Measurements from ENCODE around the gene TRPM2. TPM values are rescaled to one million over a fixed set of nuclear protein-coding genes. Genes with fewer than 3 reads are reported as not detected.

Gene TRPM2
- total and polyA plus RNA-seq, 5 donors, result 0.61 to 1.7 (median 1.2) TPM

GRCh38 chr21:44439211-44439600 lies 85.8 kb downstream of the TRPM2 start:
- no peaks in the 10 kb centered on the region for H3K9me3 ChIP-seq (ENCODE audit: control insufficient read depth, low read length)
- H3K27me3 ChIP-seq (ENCODE audit: control insufficient read depth, insufficient read depth), result no peaks in the 10 kb centered on the region
- H3K4me3 ChIP-seq (ENCODE audit: low read length), result no peak overlapping the region
- no peaks in the 10 kb centered on the region for H3K4me1 ChIP-seq (ENCODE audit: control insufficient read depth, insufficient read depth, low read length)
- no peak overlapping the region for H3K27ac ChIP-seq (ENCODE audit: low read length)
- WGBS, result 85% methylated on average over 11 of the region's 11 CpGs
- ATAC-seq (no peak), DNase-seq (peak in 1 of 3 donors; percentile 19)
- intact Hi-C loops (cut with DNase I), result no loop called here

GRCh38 chr21:44440241-44441040 lies 87.0 kb downstream of the TRPM2 start:
- Histone ChIP-seq H3K27me3 (ENCODE audit: control insufficient read depth, insufficient read depth) (no peaks in the 10 kb centered on the region), H3K27ac (ENCODE audit: low read length) (no peak overlapping the region), H3K4me1 (ENCODE audit: control insufficient read depth, insufficient read depth, low read length) (no peaks in the 10 kb centered on the region), H3K9me3 (ENCODE audit: control insufficient read depth, low read length) (no peaks in the 10 kb centered on the region), H3K4me3 (ENCODE audit: low read length) (no peak overlapping the region)
- WGBS, result 83% methylated on average over 32 of the region's 33 CpGs
- ATAC-seq (no peak), DNase-seq (peak in 2 of 3 donors; percentile 41 to 54)
- intact Hi-C loops (cut with DNase I), result no loop called here

- Histone ChIP-seq H3K4me3 (ENCODE audit: low read length) (no peak overlapping the region), H3K4me1 (ENCODE audit: control insufficient read depth, insufficient read depth, low read length) (no peaks in the 10 kb centered on the region), H3K27me3 (ENCODE audit: control insufficient read depth, insufficient read depth) (no peaks in the 10 kb centered on the region), H3K27ac (ENCODE audit: low read length) (no peak overlapping the region), H3K9me3 (ENCODE audit: control insufficient read depth, low read length) (no peaks in the 10 kb centered on the region)
- peak in 2 of 3 donors; percentile 37 to 43 for DNase-seq
- intact Hi-C loops (cut with DNase I), result no loop called here
- WGBS, result 80% methylated on average over 10 of the region's 10 CpGs
- no peak for ATAC-seq
Observed at GRCh38 chr21:44441041-44441400, 87.6 kb downstream of the TRPM2 start.

- Histone ChIP-seq H3K9me3 (ENCODE audit: control insufficient read depth, low read length) (no peaks in the 10 kb centered on the region), H3K4me1 (ENCODE audit: control insufficient read depth, insufficient read depth, low read length) (no peaks in the 10 kb centered on the region), H3K27ac (ENCODE audit: low read length) (no peak overlapping the region), H3K27me3 (ENCODE audit: control insufficient read depth, insufficient read depth) (no peaks in the 10 kb centered on the region), H3K4me3 (ENCODE audit: low read length) (no peak overlapping the region)
- DNase-seq (peak in 2 of 3 donors; percentile 26 to 55), ATAC-seq (no peak)
- WGBS, result 82% methylated on average over 20 of the region's 20 CpGs
- intact Hi-C loops (cut with DNase I), result no loop called here
Observed at GRCh38 chr21:44441581-44442265, 88.3 kb downstream of the TRPM2 start.

- intact Hi-C loops (cut with DNase I), result no loop called here
- DNase-seq, result peak in 2 of 3 donors; percentile 20 to 41
Observed at GRCh38 chr21:44442266-44443125, 89.1 kb downstream of the TRPM2 start.

GRCh38 chr21:44443291-44443890 lies 90.0 kb downstream of the TRPM2 start:
- Histone ChIP-seq H3K4me1 (ENCODE audit: control insufficient read depth, insufficient read depth, low read length) (no peaks in the 10 kb centered on the region), H3K27me3 (ENCODE audit: control insufficient read depth, insufficient read depth) (no peaks in the 10 kb centered on the region), H3K4me3 (ENCODE audit: low read length) (no peak overlapping the region), H3K9me3 (ENCODE audit: control insufficient read depth, low read length) (no peaks in the 10 kb centered on the region), H3K27ac (ENCODE audit: low read length) (no peak overlapping the region)
- ATAC-seq (no peak), DNase-seq (peak in 1 of 3 donors; percentile 12)
- 72% methylated on average over 17 of the region's 17 CpGs for WGBS
- intact Hi-C loops (cut with DNase I), result no loop called here

More at GRCh38 chr21:44442266-44443125, 89.1 kb downstream of the TRPM2 start:
- Histone ChIP-seq H3K4me1 (ENCODE audit: control insufficient read depth, insufficient read depth, low read length) (no peaks in the 10 kb centered on the region), H3K27ac (ENCODE audit: low read length) (no peak overlapping the region), H3K27me3 (ENCODE audit: control insufficient read depth, insufficient read depth) (no peaks in the 10 kb centered on the region), H3K4me3 (ENCODE audit: low read length) (no peak overlapping the region), H3K9me3 (ENCODE audit: control insufficient read depth, low read length) (no peaks in the 10 kb centered on the region)
- WGBS, result 66% methylated on average over 19 of the region's 19 CpGs
- ATAC-seq, result no peak

- intact Hi-C loops (cut with DNase I), result no loop called here
- Histone ChIP-seq H3K4me1 (ENCODE audit: control insufficient read depth, insufficient read depth, low read length) (no peaks in the 10 kb centered on the region), H3K9me3 (ENCODE audit: control insufficient read depth, low read length) (no peaks in the 10 kb centered on the region), H3K4me3 (ENCODE audit: low read length) (no peak overlapping the region), H3K27ac (ENCODE audit: low read length) (no peak overlapping the region), H3K27me3 (ENCODE audit: control insufficient read depth, insufficient read depth) (no peaks in the 10 kb centered on the region)
- peak in 2 of 3 donors; percentile 35 to 43 for DNase-seq
- 84% methylated on average over 12 of the region's 12 CpGs for WGBS
- no peak for ATAC-seq
Observed at GRCh38 chr21:44443891-44444285, 90.5 kb downstream of the TRPM2 start.

- ATAC-seq (no peak), DNase-seq (peak in 2 of 3 donors; percentile 19 to 39)
- Histone ChIP-seq H3K27ac (ENCODE audit: low read length) (no peak overlapping the region), H3K9me3 (ENCODE audit: control insufficient read depth, low read length) (no peaks in the 10 kb centered on the region), H3K4me3 (ENCODE audit: low read length) (no peak overlapping the region), H3K4me1 (ENCODE audit: control insufficient read depth, insufficient read depth, low read length) (no peaks in the 10 kb centered on the region), H3K27me3 (ENCODE audit: control insufficient read depth, insufficient read depth) (no peaks in the 10 kb centered on the region)
- intact Hi-C loops (cut with DNase I), result no loop called here
- WGBS, result 73% methylated on average over 21 of the region's 21 CpGs
Observed at GRCh38 chr21:44444286-44444931, 91.0 kb downstream of the TRPM2 start.

GRCh38 chr21:44445145-44445812 lies 91.9 kb downstream of the TRPM2 start:
- intact Hi-C loops (cut with DNase I), result no loop called here

GRCh38 chr21:44448651-44449131 lies 95.3 kb downstream of the TRPM2 start:
- Histone ChIP-seq H3K4me3 (ENCODE audit: low read length) (no peak overlapping the region), H3K27me3 (ENCODE audit: control insufficient read depth, insufficient read depth) (no peaks in the 10 kb centered on the region), H3K9me3 (ENCODE audit: control insufficient read depth, low read length) (no peaks in the 10 kb centered on the region), H3K27ac (ENCODE audit: low read length) (no peak overlapping the region), H3K4me1 (ENCODE audit: control insufficient read depth, insufficient read depth, low read length) (no peaks in the 10 kb centered on the region)
- ATAC-seq (no peak), DNase-seq (peak in 1 of 3 donors; percentile 39)
- intact Hi-C loops (cut with DNase I), result no loop called here
- 47% methylated on average over 13 of the region's 13 CpGs for WGBS

More at GRCh38 chr21:44445145-44445812, 91.9 kb downstream of the TRPM2 start:
- no peaks in the 10 kb centered on the region for H3K9me3 ChIP-seq (ENCODE audit: control insufficient read depth, low read length)
- 76% methylated on average over 19 of the region's 19 CpGs for WGBS
- no peak for DNase-seq
- H3K4me1 ChIP-seq (ENCODE audit: control insufficient read depth, insufficient read depth, low read length), result no peaks in the 10 kb centered on the region
- ATAC-seq, result no peak
- H3K4me3 ChIP-seq (ENCODE audit: low read length), result no peak overlapping the region
- H3K27me3 ChIP-seq (ENCODE audit: control insufficient read depth, insufficient read depth), result no peaks in the 10 kb centered on the region
- no peak overlapping the region for H3K27ac ChIP-seq (ENCODE audit: low read length)

All from right cardiac atrium (tissue), 5 donors.